H9 (cell line): ENCODE measurements around the gene FASLG. TPM values are rescaled to one million over a fixed set of nuclear protein-coding genes. Genes with fewer than 3 reads are reported as not detected.

ENCODE experiments used
- DNase-seq: peaks from one replicate; pipeline ENCODE4 v3.0.0-alpha.2; 2017
- H2AFZ ChIP-seq: one replicate; pipeline ENCODE4 v1.6.1; 2013; ENCODE audit warnings: mild to moderate bottlenecking, low read length, control low read depth, moderate library complexity
- H2AK5ac ChIP-seq: 2 replicates; pipeline ENCODE4 v1.6.1; 2013; ENCODE audit warnings: low read length, control low read depth, mixed read lengths; ENCODE audit not compliant: insufficient read length
- H2BK120ac ChIP-seq: one replicate; pipeline ENCODE4 v1.6.1; 2013; ENCODE audit warnings: low read depth, mild to moderate bottlenecking, low read length, control low read depth, inconsistent platforms; ENCODE audit not compliant: poor library complexity, severe bottlenecking
- H2BK12ac ChIP-seq: 2 replicates; pipeline ENCODE4 v1.6.1; 2013; ENCODE audit warnings: low read length, control low read depth, mixed read lengths, low read depth; ENCODE audit not compliant: insufficient read length
- H2BK15ac ChIP-seq: 2 replicates; pipeline ENCODE4 v1.6.1; 2013; ENCODE audit warnings: low read depth, low read length, control low read depth
- H2BK20ac ChIP-seq: one replicate; pipeline ENCODE4 v1.6.1; 2013; ENCODE audit warnings: low read depth, mild to moderate bottlenecking, low read length, control low read depth, inconsistent platforms; ENCODE audit not compliant: poor library complexity, severe bottlenecking
- H2BK5ac ChIP-seq: 2 replicates; pipeline ENCODE4 v1.6.1; 2013; ENCODE audit warnings: low read length, control low read depth, mixed read lengths; ENCODE audit not compliant: insufficient read length
- H3K14ac ChIP-seq: 2 replicates; pipeline ENCODE4 v1.6.1; 2013; ENCODE audit warnings: low read length, control low read depth; ENCODE audit not compliant: insufficient read depth
- H3K18ac ChIP-seq: 2 replicates; pipeline ENCODE4 v1.6.1; 2013; ENCODE audit warnings: low read depth, mild to moderate bottlenecking, mixed read lengths, low read length, control low read depth; ENCODE audit not compliant: insufficient read length
- H3K23ac ChIP-seq: 2 replicates; pipeline ENCODE4 v1.6.1; 2013; ENCODE audit warnings: low read length, control low read depth, mixed read lengths, low read depth; ENCODE audit not compliant: insufficient read length
- H3K23me2 ChIP-seq: 2 replicates; pipeline ENCODE4 v1.6.1; 2013; ENCODE audit warnings: low read depth, mild to moderate bottlenecking, mixed read lengths, low read length, control low read depth; ENCODE audit not compliant: insufficient read length, poor library complexity, severe bottlenecking
- H3K27ac ChIP-seq: 2 replicates; pipeline ENCODE4 v1.5.1; 2013; ENCODE audit warnings: low read length, control low read depth, mixed read lengths, low read depth; ENCODE audit not compliant: insufficient read length
- H3K27me3 ChIP-seq: 2 replicates; pipeline ENCODE4 v1.6.1; 2013; ENCODE audit warnings: low read length, control low read depth, inconsistent platforms; ENCODE audit not compliant: insufficient read depth
- H3K4ac ChIP-seq: 2 replicates; pipeline ENCODE4 v1.6.1; 2013; ENCODE audit warnings: low read depth, mild to moderate bottlenecking, control low read depth, inconsistent platforms, low read length, moderate library complexity
- H3K4me1 ChIP-seq: 2 replicates; pipeline ENCODE4 v1.6.1; 2013; ENCODE audit warnings: low read length, control low read depth, inconsistent platforms; ENCODE audit not compliant: insufficient read depth
- H3K4me2 ChIP-seq: 2 replicates; pipeline ENCODE4 v1.6.1; 2013; ENCODE audit warnings: low read length, control low read depth, mixed read lengths; ENCODE audit not compliant: insufficient read length, insufficient read depth
- H3K56ac ChIP-seq: 2 replicates; pipeline ENCODE4 v1.6.1; 2013; ENCODE audit warnings: low read depth, mild to moderate bottlenecking, mixed read lengths, low read length, control low read depth; ENCODE audit not compliant: insufficient read length
- H3K79me1 ChIP-seq: 2 replicates; pipeline ENCODE4 v1.6.1; 2013; ENCODE audit warnings: low read depth, mild to moderate bottlenecking, moderate library complexity, low read length, control low read depth, inconsistent platforms; ENCODE audit not compliant: insufficient read depth, poor library complexity, severe bottlenecking
- H3K79me2 ChIP-seq: 2 replicates; pipeline ENCODE4 v1.6.1; 2013; ENCODE audit warnings: low read length, control low read depth, inconsistent platforms; ENCODE audit not compliant: insufficient read depth
- H3K9ac ChIP-seq: 2 replicates; pipeline ENCODE4 v1.6.1; 2013; ENCODE audit warnings: low read length, control low read depth, mixed read lengths; ENCODE audit not compliant: insufficient read length; ENCODE audit errors: extremely low read depth
- H3K9me3 ChIP-seq: one replicate; pipeline ENCODE4 v1.6.1; 2013; ENCODE audit warnings: low read depth, low read length, inconsistent platforms; ENCODE audit not compliant: control insufficient read depth
- H3T11ph ChIP-seq: one replicate; pipeline ENCODE4 v1.6.1; 2013; ENCODE audit warnings: mild to moderate bottlenecking, low read length, control low read depth, inconsistent platforms
- H4K20me1 ChIP-seq: one replicate; pipeline ENCODE4 v1.6.1; 2013; ENCODE audit not compliant: control insufficient read depth, insufficient read length, insufficient read depth
- H4K5ac ChIP-seq: 2 replicates; pipeline ENCODE4 v1.6.1; 2013; ENCODE audit warnings: low read depth, mild to moderate bottlenecking, mixed read lengths, low read length, control low read depth; ENCODE audit not compliant: insufficient read length
- H4K8ac ChIP-seq: replicated peaks from 2 replicates; pipeline ENCODE4 v1.6.1; 2013; ENCODE audit warnings: low read length, control low read depth, mixed read lengths, low read depth; ENCODE audit not compliant: insufficient read length
- H4K91ac ChIP-seq: 2 replicates; pipeline ENCODE4 v1.6.1; 2013; ENCODE audit warnings: low read depth, mild to moderate bottlenecking, moderate library complexity, mixed read lengths, low read length, control low read depth; ENCODE audit not compliant: insufficient read length
- H3K27ac Mint-ChIP-seq, 3 experiments: 2 replicates in 2 of 3; 3 replicates in 1 of 3; pipeline ENCODE4 v1.8.0; 2020 to 2021; ENCODE audit warnings: mixed read lengths in 3 of 3, mild to moderate bottlenecking in 1 of 3, moderate library complexity in 1 of 3
- H3K27me3 Mint-ChIP-seq: 2 replicates; pipeline ENCODE4 v1.8.0; 2021; ENCODE audit warnings: low read depth, mild to moderate bottlenecking, moderate library complexity, mixed read lengths
- H3K36me3 Mint-ChIP-seq, 3 experiments: 2 replicates in 2 of 3; 3 replicates in 1 of 3; pipeline ENCODE4 v1.8.0; 2020 to 2021; ENCODE audit warnings: low read depth in 3 of 3, mixed read lengths in 3 of 3; ENCODE audit not compliant: insufficient read depth in 1 of 3
- H3K4me1 Mint-ChIP-seq, 2 experiments: 2 replicates each; pipeline ENCODE4 v1.8.0; 2020; ENCODE audit warnings: mixed read lengths in 2 of 2
- H3K4me3 Mint-ChIP-seq, 2 experiments: 2 replicates in 1 of 2; 3 replicates in 1 of 2; pipeline ENCODE4 v1.8.0; 2020 to 2021; ENCODE audit warnings: mild to moderate bottlenecking in 2 of 2, mixed read lengths in 2 of 2, moderate library complexity in 1 of 2
- H3K9me3 Mint-ChIP-seq, 2 experiments: 2 replicates in 1 of 2; 3 replicates in 1 of 2; pipeline ENCODE4 v1.8.0; 2020; ENCODE audit warnings: mild to moderate bottlenecking in 2 of 2, mixed read lengths in 2 of 2, moderate library complexity in 1 of 2
- WGBS: extraction: QIAGEN DNeasy Blood & Tissue Kit; methylation state at CpG from one replicate; pipeline ENCODE4 v1.1.7; 2013; ENCODE audit warnings: missing lambda C conversion rate, low lambda C conversion rate, mixed read lengths; ENCODE audit not compliant: insufficient read length; ENCODE audit errors: extremely low coverage; 5-methylcytosine and 5-hydroxymethylcytosine counted together
- total RNA-seq: library from RNA; stranded (reverse); gene quantifications from 2 replicates; pipeline ENCODE4 v1.2.1, GENCODE V29; 2021
- TF ChIP-seq, protein P1 (sequence below): fragments of 200-600 bp; sonication (generic); conservative IDR thresholded peaks from 3 replicates; pipeline ENCODE4 v1.8.0; 2021; ENCODE audit warnings: antibody characterized with exemption, mild to moderate bottlenecking

Gene FASLG
- total RNA-seq, 1 experiment from 2014 or later: not detected

DNA sequence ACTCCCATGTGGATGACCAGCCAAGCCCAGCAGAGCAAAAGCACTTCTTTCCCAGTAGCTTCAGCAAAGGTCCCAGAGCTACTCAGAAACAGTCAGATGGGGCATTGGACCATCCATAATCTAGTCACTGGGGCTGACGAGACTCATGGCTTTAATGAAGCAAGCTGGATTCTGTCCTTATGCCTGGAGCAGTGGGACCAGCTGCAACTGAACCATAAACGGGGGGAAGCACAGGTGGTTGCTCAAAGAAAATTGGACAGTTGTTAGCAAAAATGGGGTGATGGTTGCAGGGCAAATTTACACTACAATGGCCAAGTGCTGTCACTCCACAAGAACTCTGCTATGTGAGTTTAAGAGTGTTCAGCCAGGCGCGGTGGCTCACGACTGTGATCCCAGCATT is 17.4 kb upstream of the FASLG start:
- no peak overlapping the region for H3K4me2 ChIP-seq
- H3T11ph ChIP-seq: no peak overlapping the region
- Mint-ChIP-seq H3K27me3 (no peaks in the 10 kb centered on the region), H3K9me3 (no peaks in the 10 kb centered on the region), H3K27ac (no peak overlapping the region), H3K4me1 (peaks cover 6 to 11% of the 10 kb centered on the region in 2 experiments; a peak in 3 of 4 replicates), H3K36me3 (no peaks in the 10 kb centered on the region), H3K4me3 (no peak overlapping the region)
- H2BK20ac ChIP-seq: no peak overlapping the region
- no peak overlapping the region for H2BK12ac ChIP-seq
- no peak overlapping the region for H3K9ac ChIP-seq
- no peaks in the 10 kb centered on the region for H3K9me3 ChIP-seq
- no peak for DNase-seq
- H2AK5ac ChIP-seq: no peak overlapping the region
- no peak overlapping the region for H3K18ac ChIP-seq
- H3K14ac ChIP-seq: no peak overlapping the region
- TF ChIP-seq, protein P1, sequence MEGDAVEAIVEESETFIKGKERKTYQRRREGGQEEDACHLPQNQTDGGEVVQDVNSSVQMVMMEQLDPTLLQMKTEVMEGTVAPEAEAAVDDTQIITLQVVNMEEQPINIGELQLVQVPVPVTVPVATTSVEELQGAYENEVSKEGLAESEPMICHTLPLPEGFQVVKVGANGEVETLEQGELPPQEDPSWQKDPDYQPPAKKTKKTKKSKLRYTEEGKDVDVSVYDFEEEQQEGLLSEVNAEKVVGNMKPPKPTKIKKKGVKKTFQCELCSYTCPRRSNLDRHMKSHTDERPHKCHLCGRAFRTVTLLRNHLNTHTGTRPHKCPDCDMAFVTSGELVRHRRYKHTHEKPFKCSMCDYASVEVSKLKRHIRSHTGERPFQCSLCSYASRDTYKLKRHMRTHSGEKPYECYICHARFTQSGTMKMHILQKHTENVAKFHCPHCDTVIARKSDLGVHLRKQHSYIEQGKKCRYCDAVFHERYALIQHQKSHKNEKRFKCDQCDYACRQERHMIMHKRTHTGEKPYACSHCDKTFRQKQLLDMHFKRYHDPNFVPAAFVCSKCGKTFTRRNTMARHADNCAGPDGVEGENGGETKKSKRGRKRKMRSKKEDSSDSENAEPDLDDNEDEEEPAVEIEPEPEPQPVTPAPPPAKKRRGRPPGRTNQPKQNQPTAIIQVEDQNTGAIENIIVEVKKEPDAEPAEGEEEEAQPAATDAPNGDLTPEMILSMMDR: no peak
- no peak overlapping the region for H3K56ac ChIP-seq
- no peaks in the 10 kb centered on the region for H4K20me1 ChIP-seq
- H3K23me2 ChIP-seq: no peaks in the 10 kb centered on the region
- no peak overlapping the region for H4K91ac ChIP-seq
- H3K4me1 ChIP-seq: no peaks in the 10 kb centered on the region; the same call in 1 of the 2 replicates
- no peak overlapping the region for H3K23ac ChIP-seq
- H2BK120ac ChIP-seq: no peak overlapping the region
- H3K27ac ChIP-seq: no peak overlapping the region
- no peaks in the 10 kb centered on the region for H3K27me3 ChIP-seq
- H2BK5ac ChIP-seq: no peak overlapping the region
- H3K79me1 ChIP-seq: no peaks in the 10 kb centered on the region
- H3K4ac ChIP-seq: no peak overlapping the region
- no peak overlapping the region for H4K8ac ChIP-seq
- no peaks in the 10 kb centered on the region for H3K79me2 ChIP-seq
- no peak overlapping the region for H2AFZ ChIP-seq
- WGBS: no CpG with 5 or more reads among the region's 5 CpGs
- no peak overlapping the region for H2BK15ac ChIP-seq
- H4K5ac ChIP-seq: no peak overlapping the region
